Epithelial cell of proximal tubule (primary cell): Measurements from ENCODE around the gene PHF13. TPM values are rescaled to one million over a fixed set of nuclear protein-coding genes. Genes with fewer than 3 reads are reported as not detected.

Experiments
- DNase-seq: peaks from one replicate; pipeline ENCODE4 v3.0.0-alpha.2; 2011; ENCODE audit warnings: low read depth
- H3K4me3 ChIP-seq: 2 replicates; pipeline ENCODE4 v1.5.1; 2011; ENCODE audit warnings: low read depth, mild to moderate bottlenecking, low read length
- total RNA-seq: library from RNA; depleted of rRNA; stranded (reverse); fragments of >200 nt; gene quantifications from 2 replicates; pipeline ENCODE4 v1.2.3, GENCODE V29; 2015
- TF ChIP-seq, protein P1 (sequence below): conservative IDR thresholded peaks from 2 replicates; pipeline ENCODE4 v1.5.1; 2012; ENCODE audit warnings: low read depth, mild to moderate bottlenecking, low read length

PHF13 gene
- total RNA-seq, 1 donor from 2014 or later, result 5.5 TPM

DNA sequence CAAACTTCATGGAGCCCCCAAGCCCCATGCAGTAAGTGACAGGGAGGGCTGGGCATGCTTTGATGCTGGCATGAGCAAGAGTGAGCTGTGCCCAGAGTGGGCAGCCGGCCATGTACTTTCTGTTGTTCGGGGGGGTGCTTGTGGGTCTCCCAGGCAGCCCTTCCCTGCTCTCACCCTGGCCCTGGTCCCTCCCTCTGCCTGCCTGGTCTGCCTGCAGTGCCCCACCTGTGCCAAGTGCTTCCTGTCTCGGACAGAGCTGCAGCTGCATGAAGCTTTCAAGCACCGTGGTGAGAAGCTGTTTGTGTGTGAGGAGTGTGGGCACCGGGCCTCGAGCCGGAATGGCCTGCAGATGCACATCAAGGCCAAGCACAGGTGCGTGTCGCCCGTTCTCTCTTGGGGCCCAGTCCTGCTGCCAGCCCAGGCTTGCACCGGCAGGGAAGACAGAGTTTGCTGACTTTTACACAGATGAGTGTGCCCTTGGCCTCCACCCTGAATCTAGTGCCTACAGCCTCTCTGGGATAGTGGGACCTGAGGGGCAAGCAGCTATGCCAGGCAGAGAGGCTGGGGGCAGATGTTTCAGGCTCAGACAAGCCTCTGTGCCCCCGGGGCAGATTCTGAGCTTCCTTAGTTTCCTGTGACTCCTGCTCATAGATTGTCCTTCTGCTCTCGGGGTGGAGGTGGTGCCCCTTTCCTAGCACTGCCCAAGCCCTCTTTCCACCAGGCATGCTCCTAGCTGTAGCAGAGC lies 26.1 kb upstream of the PHF13 start:
- H3K4me3 ChIP-seq, result no peak overlapping the region
- TF ChIP-seq, protein P1, sequence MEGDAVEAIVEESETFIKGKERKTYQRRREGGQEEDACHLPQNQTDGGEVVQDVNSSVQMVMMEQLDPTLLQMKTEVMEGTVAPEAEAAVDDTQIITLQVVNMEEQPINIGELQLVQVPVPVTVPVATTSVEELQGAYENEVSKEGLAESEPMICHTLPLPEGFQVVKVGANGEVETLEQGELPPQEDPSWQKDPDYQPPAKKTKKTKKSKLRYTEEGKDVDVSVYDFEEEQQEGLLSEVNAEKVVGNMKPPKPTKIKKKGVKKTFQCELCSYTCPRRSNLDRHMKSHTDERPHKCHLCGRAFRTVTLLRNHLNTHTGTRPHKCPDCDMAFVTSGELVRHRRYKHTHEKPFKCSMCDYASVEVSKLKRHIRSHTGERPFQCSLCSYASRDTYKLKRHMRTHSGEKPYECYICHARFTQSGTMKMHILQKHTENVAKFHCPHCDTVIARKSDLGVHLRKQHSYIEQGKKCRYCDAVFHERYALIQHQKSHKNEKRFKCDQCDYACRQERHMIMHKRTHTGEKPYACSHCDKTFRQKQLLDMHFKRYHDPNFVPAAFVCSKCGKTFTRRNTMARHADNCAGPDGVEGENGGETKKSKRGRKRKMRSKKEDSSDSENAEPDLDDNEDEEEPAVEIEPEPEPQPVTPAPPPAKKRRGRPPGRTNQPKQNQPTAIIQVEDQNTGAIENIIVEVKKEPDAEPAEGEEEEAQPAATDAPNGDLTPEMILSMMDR, result no peak
- no peak for DNase-seq

- TF ChIP-seq, protein P1, result no peak
- no peak overlapping the region for H3K4me3 ChIP-seq
- no peak for DNase-seq
Observed at GRCh38 chr1:6588128-6588892, 25.2 kb upstream of the PHF13 start.

- H3K4me3 ChIP-seq, result no peak overlapping the region
- DNase-seq, result no peak
- TF ChIP-seq, protein P1, result no peak
Observed at GRCh38 chr1:6588893-6589520, 24.5 kb upstream of the PHF13 start.

DNA sequence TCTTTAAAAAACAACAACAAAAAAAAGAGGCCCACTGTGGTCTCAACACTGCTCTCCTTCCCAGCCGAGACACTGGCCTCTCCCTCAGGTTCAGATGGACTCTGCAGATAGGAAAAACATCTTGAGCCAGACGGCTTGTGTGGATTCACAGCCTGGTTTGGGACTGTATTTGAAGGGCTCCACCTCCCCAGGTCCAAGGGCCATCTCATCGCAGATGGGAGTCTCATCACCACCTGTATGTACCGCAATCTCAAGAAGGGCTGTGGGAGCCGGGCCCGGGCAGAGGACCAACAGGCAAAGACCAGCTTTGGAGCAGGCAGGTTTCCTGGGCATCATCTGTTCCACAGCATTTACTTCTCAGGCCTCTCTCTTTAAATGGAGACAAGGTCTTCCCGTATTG lies 23.5 kb upstream of the PHF13 start:
- no peak for DNase-seq
- TF ChIP-seq, protein P1, result no peak
- no peak overlapping the region for H3K4me3 ChIP-seq

DNA sequence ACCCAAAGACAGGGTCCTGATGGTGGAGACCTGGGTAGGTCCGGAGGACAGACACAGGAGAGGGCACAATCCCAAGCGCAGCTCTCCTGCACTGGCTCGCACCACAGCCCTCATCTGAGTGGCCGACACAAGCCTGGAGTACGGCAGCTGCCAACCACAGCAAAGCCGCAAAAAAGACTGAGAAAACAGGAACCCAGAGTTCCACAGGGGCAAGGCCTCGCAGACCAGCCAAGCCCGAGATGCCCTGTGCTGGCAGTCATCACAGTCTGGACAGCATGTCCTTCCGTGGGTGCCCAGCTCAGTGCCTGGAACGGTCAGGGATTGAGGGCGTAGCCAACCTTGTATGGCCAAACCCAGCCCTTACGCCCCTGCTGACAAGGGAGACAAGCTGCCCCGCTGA lies 22.3 kb upstream of the PHF13 start:
- TF ChIP-seq, protein P1, result no peak
- DNase-seq, result no peak
- H3K4me3 ChIP-seq, result no peak overlapping the region

- TF ChIP-seq, protein P1, result no peak
- no peak for DNase-seq
- H3K4me3 ChIP-seq, result no peak overlapping the region
Observed at GRCh38 chr1:6591644-6592043, 21.9 kb upstream of the PHF13 start.
